ENCODE measurements around the gene DENND2D. TPM values are rescaled to one million over a fixed set of nuclear protein-coding genes. Genes with fewer than 3 reads are reported as not detected.

Gene DENND2D
- total and polyA plus RNA-seq, 2 donors (not counting 1 experiment from before 2014, with no cell fraction given): 48.0 to 111 TPM

GRCh38 chr1:111202366-111202706 is 1.9 kb upstream of the DENND2D start:
- DNase-seq: no peak
- Mint-ChIP-seq H3K4me3 (peak overlapping the region; percentile 91), H3K27me3 (no peaks in the 10 kb centered on the region), H3K4me1 (peaks cover 86% of the 10 kb centered on the region), H3K9me3 (ENCODE audit: insufficient read depth) (no peaks in the 10 kb centered on the region), H3K27ac (peak overlapping the region; percentile 96)
- WGBS (ENCODE audit: insufficient coverage): no CpG with 5 or more reads among the region's 1 CpG
- Histone ChIP-seq H3K9me3 (ENCODE audit: control extremely low read depth in 1 of 3, control insufficient read depth in 2 of 3, insufficient read depth in 1 of 3, low read length in 2 of 3) (no peaks in the 10 kb centered on the region), H3K4me1 (ENCODE audit: control insufficient read depth in 2 of 2, insufficient read depth in 2 of 2, low read length in 2 of 2) (peaks cover 66 to 89% of the 10 kb centered on the region in 2 donors), H3K36me3 (replicated peaks in 1 of 2; ENCODE audit: control extremely low read depth in 1 of 2, control insufficient read depth in 1 of 2, extremely low read depth in 1 of 2, insufficient read depth in 2 of 2, low read length in 1 of 2) (peaks cover 5 to 33% of the 10 kb centered on the region in 2 experiments), H4K20me1 (ENCODE audit: control insufficient read depth, insufficient read depth, low read length, poor library complexity, severe bottlenecking) (no peaks in the 10 kb centered on the region), H3K4me3 (ENCODE audit: control extremely low read depth in 1 of 5, extremely low read depth in 1 of 5, insufficient read depth in 1 of 5, low read depth in 2 of 5, low read length in 4 of 5) (no peak overlapping the region), H3K27ac (ENCODE audit: low read length in 2 of 2) (peak overlapping the region; percentile 66 to 88), H3K9ac (ENCODE audit: low read length) (peak overlapping the region; percentile 83), H3K4me2 (replicated peaks; ENCODE audit: low read depth, low read length, poor library complexity, severe bottlenecking) (peak overlapping the region; percentile 88), H3K27me3 (replicated peaks in 1 of 4; ENCODE audit: control extremely low read depth in 1 of 4, control insufficient read depth in 3 of 4, insufficient read depth in 4 of 4, low read length in 3 of 4) (no peaks in the 10 kb centered on the region), H2AFZ (ENCODE audit: insufficient read depth, low read depth, low read length, poor library complexity, severe bottlenecking) (no peak overlapping the region), H3K79me2 (ENCODE audit: control insufficient read depth, insufficient read depth, low read length) (peaks cover 47% of the 10 kb centered on the region)
- no peak for TF ChIP-seq CTCF (IDR thresholded peaks at IDR 0.05)
- TF ChIP-seq EZH2 (IDR thresholded peaks at IDR 0.05; ENCODE audit: borderline replicate concordance, insufficient read depth, low read depth, low read length, poor library complexity, severe bottlenecking): no peak
- CTCF ChIA-PET: interaction anchor here (1.3 to 9.3 kb wide), 3 partner anchors 16 to 199 kb away, joined by 3 to 205 read pairs (median 5); no protein-coding TSS in a partner anchor
- intact Hi-C loops (cut with micrococcal nuclease): loop anchor here (5.0 to 10.0 kb wide), 2 partner anchors 240 to 418 kb away; partner anchors contain the start of gene LRIF1
- POLR2A ChIA-PET: interaction anchor here (7.8 kb wide), 1 partner anchor 16 kb away, joined by 138 read pairs; no protein-coding TSS in a partner anchor
- no peak for ATAC-seq (ENCODE audit: low read depth)

- ChIA-PET CTCF (interaction anchor here (1.2 to 9.3 kb wide), 4 partner anchors 9 to 199 kb away, joined by 3 to 205 read pairs (median 4); no protein-coding TSS in a partner anchor), POLR2A (interaction anchor here (0.7 to 7.8 kb wide), 2 partner anchors 16 to 26 kb away, joined by 3 to 138 read pairs; partner anchors contain the start of gene CHI3L2)
- ATAC-seq (ENCODE audit: low read depth) (no peak), DNase-seq (no peak)
- TF ChIP-seq CTCF (IDR thresholded peaks at IDR 0.05) (no peak), EZH2 (IDR thresholded peaks at IDR 0.05; ENCODE audit: borderline replicate concordance, insufficient read depth, low read depth, low read length, poor library complexity, severe bottlenecking) (no peak)
- intact Hi-C loops (cut with micrococcal nuclease): loop anchor here (5.0 to 10.0 kb wide), 2 partner anchors 239 to 417 kb away; partner anchors contain the start of gene LRIF1
- Histone ChIP-seq H3K9ac (ENCODE audit: low read length) (no peak overlapping the region), H3K4me1 (ENCODE audit: control insufficient read depth in 2 of 2, insufficient read depth in 2 of 2, low read length in 2 of 2) (peaks cover 66 to 91% of the 10 kb centered on the region in 2 donors), H2AFZ (ENCODE audit: insufficient read depth, low read depth, low read length, poor library complexity, severe bottlenecking) (no peak overlapping the region), H3K27ac (ENCODE audit: low read length in 2 of 2) (peak overlapping the region in 1 of 2 donors; percentile 1), H3K79me2 (ENCODE audit: control insufficient read depth, insufficient read depth, low read length) (peaks cover 47% of the 10 kb centered on the region), H3K4me2 (replicated peaks; ENCODE audit: low read depth, low read length, poor library complexity, severe bottlenecking) (peak overlapping the region; percentile 88), H4K20me1 (ENCODE audit: control insufficient read depth, insufficient read depth, low read length, poor library complexity, severe bottlenecking) (no peaks in the 10 kb centered on the region), H3K36me3 (replicated peaks in 1 of 2; ENCODE audit: control extremely low read depth in 1 of 2, control insufficient read depth in 1 of 2, extremely low read depth in 1 of 2, insufficient read depth in 2 of 2, low read length in 1 of 2) (peaks cover 6 to 41% of the 10 kb centered on the region in 2 experiments), H3K4me3 (ENCODE audit: control extremely low read depth in 1 of 5, extremely low read depth in 1 of 5, insufficient read depth in 1 of 5, low read depth in 2 of 5, low read length in 4 of 5) (no peak overlapping the region), H3K27me3 (replicated peaks in 1 of 4; ENCODE audit: control extremely low read depth in 1 of 4, control insufficient read depth in 3 of 4, insufficient read depth in 4 of 4, low read length in 3 of 4) (no peaks in the 10 kb centered on the region), H3K9me3 (ENCODE audit: control extremely low read depth in 1 of 3, control insufficient read depth in 2 of 3, insufficient read depth in 1 of 3, low read length in 2 of 3) (no peaks in the 10 kb centered on the region)
- Mint-ChIP-seq H3K4me3 (peak overlapping the region; percentile 91), H3K27ac (peak overlapping the region; percentile 96), H3K9me3 (ENCODE audit: insufficient read depth) (no peaks in the 10 kb centered on the region), H3K27me3 (no peaks in the 10 kb centered on the region), H3K4me1 (peaks cover 90% of the 10 kb centered on the region)
- WGBS (ENCODE audit: insufficient coverage): 85% methylated on average over 4 of the region's 5 CpGs
Measured at GRCh38 chr1:111201275-111202090, 1.0 kb upstream of the DENND2D start.

Data from B cell (primary cell).